Measurements from ENCODE around the gene SLC25A25.

Gene SLC25A25

GRCh38 chr9:128145536-128145935 is 77.5 kb downstream of the SLC25A25 start:
- no peak for DNase-seq (ENCODE audit: low spot score)

GRCh38 chr9:128145951-128146351 is 77.9 kb downstream of the SLC25A25 start:
- DNase-seq (ENCODE audit: low spot score) = no peak

- DNase-seq (ENCODE audit: low spot score) = no peak
Measured at GRCh38 chr9:128146591-128147120, 78.6 kb downstream of the SLC25A25 start.

GRCh38 chr9:128148509-128149000 is 80.5 kb downstream of the SLC25A25 start:
- DNase-seq (ENCODE audit: low spot score) = no peak

- no peak for DNase-seq (ENCODE audit: low spot score)
Measured at GRCh38 chr9:128149001-128149701, 81.1 kb downstream of the SLC25A25 start, which contains the start of gene LCN2. TSS of gene LCN2 (plus strand) at chr9:128149453. CDS start at chr9:128149526, 73 bp downstream.

- DNase-seq (ENCODE audit: low spot score) = no peak
Measured at GRCh38 chr9:128149951-128150593, 82.0 kb downstream of the SLC25A25 start.

- DNase-seq (ENCODE audit: low spot score) = no peak
Measured at GRCh38 chr9:128150594-128151308, 82.7 kb downstream of the SLC25A25 start.

- no peak for DNase-seq (ENCODE audit: low spot score)
Measured at GRCh38 chr9:128151309-128152132, 83.5 kb downstream of the SLC25A25 start.

GRCh38 chr9:128152133-128153059 is 84.4 kb downstream of the SLC25A25 start:
- no peak for DNase-seq (ENCODE audit: low spot score)

GRCh38 chr9:128153060-128153946 is 85.3 kb downstream of the SLC25A25 start:
- DNase-seq (ENCODE audit: low spot score) = no peak

GRCh38 chr9:128153947-128154695 is 86.1 kb downstream of the SLC25A25 start:
- DNase-seq (ENCODE audit: low spot score) = no peak

- no peak for DNase-seq (ENCODE audit: low spot score)
Measured at GRCh38 chr9:128155736-128156500, 87.9 kb downstream of the SLC25A25 start.
